ENCODE results near the gene EPG5. TPM values are rescaled to one million over a fixed set of nuclear protein-coding genes. Genes with fewer than 3 reads are reported as not detected.

EPG5 gene
- total RNA-seq, 2 experiments from 2014 or later: 23.1 to 23.9 TPM

DNA sequence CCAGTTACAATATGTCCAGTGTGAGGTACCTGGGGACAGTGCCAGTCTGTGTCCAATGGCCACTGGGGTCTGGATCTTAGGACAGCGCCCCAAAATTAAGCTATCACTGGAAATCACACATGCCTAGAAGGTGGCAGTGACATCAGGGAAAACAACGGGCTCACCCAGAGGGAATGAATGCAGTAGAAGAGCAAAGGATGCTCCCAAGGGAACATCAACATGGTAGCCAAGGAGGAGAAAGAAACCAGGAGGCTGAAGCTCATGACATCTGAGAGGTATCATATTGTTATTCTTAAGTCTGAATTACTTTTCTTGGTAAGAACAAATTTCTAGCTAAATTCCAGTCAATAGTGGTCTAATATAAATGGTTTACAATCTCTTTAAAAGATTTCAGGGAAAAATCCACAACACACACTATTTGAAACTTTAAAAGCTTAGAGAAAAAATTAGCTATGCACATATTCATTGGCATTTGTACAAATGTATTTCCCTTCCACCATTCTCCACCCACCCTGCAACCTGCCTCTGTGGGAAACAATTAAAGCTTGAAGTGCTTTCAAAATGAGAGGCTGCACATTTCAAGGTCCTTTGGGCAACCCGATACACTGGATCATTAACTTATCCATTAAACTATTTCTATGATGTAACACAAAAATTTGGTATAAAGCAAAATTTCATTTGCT lies 86.1 kb downstream of the EPG5 start:
- no peak overlapping the region for H3K4me3 Mint-ChIP-seq
- H3K36me3 Mint-ChIP-seq (ENCODE audit: low read depth): peaks cover 40% of the 10 kb centered on the region
- no peak overlapping the region for H3K27ac Mint-ChIP-seq
- peaks cover 8% of the 10 kb centered on the region for H3K4me1 Mint-ChIP-seq (ENCODE audit: low read depth)
- ATAC-seq (no peak), DNase-seq (no peak)
- ChIA-PET POLR2A (no interaction called here), CTCF (interaction anchor here (0.8 to 7.1 kb wide), 23 partner anchors 12 to 260 kb away, joined by 3 to 156 read pairs (median 8); partner anchors contain the start of gene SLC14A1)
- no peaks in the 10 kb centered on the region for H3K9me3 Mint-ChIP-seq (ENCODE audit: insufficient read depth)
- H3K27me3 Mint-ChIP-seq (ENCODE audit: low read depth): no peaks in the 10 kb centered on the region

DNA sequence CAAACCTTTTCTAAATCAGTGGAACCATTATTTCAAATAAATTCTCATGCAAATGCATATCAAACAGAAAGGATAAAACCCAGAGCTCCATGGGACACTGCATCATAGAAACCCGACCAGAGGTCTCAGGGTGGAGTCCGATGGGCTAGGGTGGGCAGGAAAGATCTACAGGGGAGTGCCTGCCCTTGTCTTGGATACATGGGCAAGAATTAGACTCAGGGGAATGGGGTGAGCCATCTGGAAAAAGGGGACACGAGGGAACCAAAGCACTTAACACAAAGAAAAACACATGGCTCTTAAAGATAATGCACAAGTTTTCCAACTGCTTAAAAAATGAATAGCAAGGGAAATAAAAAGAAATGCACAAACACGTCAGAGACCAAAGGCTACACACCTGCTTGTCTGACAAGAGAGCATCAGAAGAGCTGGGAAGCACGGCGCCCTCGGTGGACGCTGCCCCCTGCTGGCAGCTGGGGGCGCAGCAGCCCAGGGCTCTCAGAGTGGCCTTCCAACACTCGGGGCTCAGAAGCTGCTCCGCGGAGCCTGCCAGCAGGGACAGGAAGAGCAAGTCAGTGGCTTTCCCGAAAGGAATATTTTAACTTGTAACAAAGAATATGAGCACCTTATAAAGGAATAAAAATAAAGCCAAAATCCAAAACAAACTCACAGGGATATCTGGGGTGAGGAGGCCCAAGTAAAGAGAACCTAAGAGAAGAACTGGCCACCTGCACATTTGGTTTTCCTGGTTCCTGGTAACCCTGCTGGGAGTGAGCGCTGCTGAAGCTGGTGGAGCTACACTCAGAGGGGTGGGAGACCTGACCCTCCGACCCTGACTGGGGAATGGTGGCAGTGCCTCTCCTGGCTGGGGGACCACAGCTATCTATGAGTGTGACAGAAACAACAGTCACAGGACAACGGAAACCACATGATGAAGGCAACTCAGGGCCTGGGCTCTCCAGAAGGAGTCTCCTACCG lies 87.2 kb downstream of the EPG5 start:
- Mint-ChIP-seq H3K4me3 (no peak overlapping the region), H3K27me3 (ENCODE audit: low read depth) (no peaks in the 10 kb centered on the region), H3K9me3 (ENCODE audit: insufficient read depth) (peaks cover 6% of the 10 kb centered on the region), H3K27ac (peak overlapping the region; percentile 55), H3K4me1 (ENCODE audit: low read depth) (peaks cover 14% of the 10 kb centered on the region), H3K36me3 (ENCODE audit: low read depth) (peaks cover 46% of the 10 kb centered on the region)
- DNase-seq (peak; percentile 76), ATAC-seq (peak; percentile 91)
- ChIA-PET POLR2A (no interaction called here), CTCF (interaction anchor here (0.6 to 7.1 kb wide), 47 partner anchors 8 to 759 kb away, joined by 3 to 156 read pairs (median 5); partner anchors contain the start of gene SLC14A1)

DNA sequence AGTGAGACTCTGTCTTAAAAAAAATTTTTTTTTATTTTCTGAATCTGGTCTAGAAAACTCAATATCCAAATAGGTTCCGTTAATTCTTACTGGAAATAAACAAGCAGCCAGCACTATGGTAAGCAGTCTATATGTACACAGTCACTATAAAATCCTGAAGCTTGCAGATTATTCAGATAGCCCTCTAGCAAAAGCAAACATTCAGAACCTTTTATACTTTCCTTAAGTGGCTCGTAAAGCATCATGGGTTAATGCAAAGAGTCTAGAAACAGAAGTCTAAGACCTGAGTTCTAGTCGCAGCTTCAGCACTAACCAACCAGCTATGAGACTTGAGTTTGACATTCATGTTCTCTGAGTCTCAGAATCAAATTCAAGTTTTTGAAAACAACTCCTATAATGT lies 89.7 kb downstream of the EPG5 start:
- H3K27ac Mint-ChIP-seq: no peak overlapping the region
- H3K4me1 Mint-ChIP-seq (ENCODE audit: low read depth): peaks cover 32% of the 10 kb centered on the region
- ChIA-PET POLR2A (interaction anchor here (1.6 kb wide), 1 partner anchor 190 kb away, joined by 5 read pairs; no protein-coding TSS in a partner anchor), CTCF (interaction anchor here (1.5 to 7.1 kb wide), 6 partner anchors 38 to 214 kb away, joined by 3 to 156 read pairs (median 44); partner anchors contain the start of gene SLC14A1)
- H3K27me3 Mint-ChIP-seq (ENCODE audit: low read depth): no peaks in the 10 kb centered on the region
- H3K9me3 Mint-ChIP-seq (ENCODE audit: insufficient read depth): peaks cover 22% of the 10 kb centered on the region
- ATAC-seq (no peak), DNase-seq (no peak)
- H3K4me3 Mint-ChIP-seq: no peak overlapping the region
- peaks cover 62% of the 10 kb centered on the region for H3K36me3 Mint-ChIP-seq (ENCODE audit: low read depth)

DNA sequence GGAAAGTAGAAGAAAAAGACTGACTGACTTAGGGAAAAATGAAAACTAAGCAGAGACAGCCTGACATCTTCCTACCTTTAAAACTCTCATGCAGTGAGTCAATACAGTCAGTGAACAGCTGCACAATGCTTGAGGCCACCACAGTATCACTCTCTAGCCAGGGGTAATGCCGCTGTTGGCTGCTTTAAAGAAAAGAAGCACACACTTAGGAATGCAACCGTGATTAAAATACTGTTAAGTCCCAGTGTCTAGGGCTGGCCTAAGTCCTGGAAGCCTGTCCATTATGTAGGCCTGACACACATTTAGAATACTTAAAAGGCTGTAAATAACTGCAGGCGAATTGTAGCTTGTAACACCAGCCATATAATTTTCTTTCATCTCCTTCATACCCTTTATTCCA lies 91.0 kb downstream of the EPG5 start:
- H3K27ac Mint-ChIP-seq: no peak overlapping the region
- peaks cover 22% of the 10 kb centered on the region for H3K9me3 Mint-ChIP-seq (ENCODE audit: insufficient read depth)
- ATAC-seq: no peak
- peaks cover 32% of the 10 kb centered on the region for H3K4me1 Mint-ChIP-seq (ENCODE audit: low read depth)
- DNase-seq: no peak
- peaks cover 68% of the 10 kb centered on the region for H3K36me3 Mint-ChIP-seq (ENCODE audit: low read depth)
- ChIA-PET CTCF (interaction anchor here (1.5 to 7.1 kb wide), 3 partner anchors 68 to 212 kb away, joined by 3 to 156 read pairs (median 95); partner anchors contain the start of gene SLC14A1), POLR2A (interaction anchor here (1.6 kb wide), 1 partner anchor 188 kb away, joined by 5 read pairs; no protein-coding TSS in a partner anchor)
- no peak overlapping the region for H3K4me3 Mint-ChIP-seq
- H3K27me3 Mint-ChIP-seq (ENCODE audit: low read depth): no peaks in the 10 kb centered on the region

DNA sequence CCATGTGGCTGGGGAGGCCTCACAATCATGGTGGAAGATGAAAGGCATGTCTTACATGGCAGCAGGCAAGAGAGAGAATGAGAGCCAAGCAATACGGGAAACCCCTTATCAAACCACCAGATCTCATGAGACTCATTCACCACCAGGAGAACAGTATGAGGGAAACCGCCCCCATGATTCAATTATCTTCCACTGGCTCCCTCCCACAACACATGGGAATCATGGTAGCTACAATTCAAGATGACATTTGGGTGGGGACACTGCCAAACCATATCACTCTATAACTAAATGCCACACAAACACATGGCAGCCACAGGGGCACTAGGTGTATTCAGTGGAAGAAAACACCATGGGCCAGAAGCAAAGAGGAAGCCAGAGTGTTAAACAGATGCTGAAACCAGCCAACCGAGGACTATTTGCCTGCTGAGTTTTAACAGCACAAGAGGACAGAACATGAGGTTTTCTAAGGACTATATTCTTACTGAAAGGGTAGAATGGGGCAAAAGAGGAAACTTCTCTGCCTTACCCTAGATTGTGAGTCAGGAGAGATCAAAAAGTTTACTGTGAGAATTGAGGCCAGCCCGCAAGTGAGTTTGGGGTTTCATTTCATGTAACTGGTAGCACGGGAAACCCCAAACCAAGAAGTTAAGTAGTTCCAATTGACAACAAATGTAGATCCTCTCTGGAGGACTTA lies 92.5 kb downstream of the EPG5 start:
- Mint-ChIP-seq H3K27me3 (ENCODE audit: low read depth) (no peaks in the 10 kb centered on the region), H3K27ac (peak overlapping the region; percentile 80), H3K9me3 (ENCODE audit: insufficient read depth) (peaks cover 22% of the 10 kb centered on the region), H3K4me1 (ENCODE audit: low read depth) (peaks cover 27% of the 10 kb centered on the region), H3K36me3 (ENCODE audit: low read depth) (peaks cover 72% of the 10 kb centered on the region), H3K4me3 (peak overlapping the region; percentile 2)
- ATAC-seq: peak; percentile 88
- peak; percentile 81 for DNase-seq
- ChIA-PET POLR2A (no interaction called here), CTCF (interaction anchor here (0.6 to 1.8 kb wide), 4 partner anchors 34 to 208 kb away, joined by 3 to 7 read pairs (median 4); no protein-coding TSS in a partner anchor)

DNA sequence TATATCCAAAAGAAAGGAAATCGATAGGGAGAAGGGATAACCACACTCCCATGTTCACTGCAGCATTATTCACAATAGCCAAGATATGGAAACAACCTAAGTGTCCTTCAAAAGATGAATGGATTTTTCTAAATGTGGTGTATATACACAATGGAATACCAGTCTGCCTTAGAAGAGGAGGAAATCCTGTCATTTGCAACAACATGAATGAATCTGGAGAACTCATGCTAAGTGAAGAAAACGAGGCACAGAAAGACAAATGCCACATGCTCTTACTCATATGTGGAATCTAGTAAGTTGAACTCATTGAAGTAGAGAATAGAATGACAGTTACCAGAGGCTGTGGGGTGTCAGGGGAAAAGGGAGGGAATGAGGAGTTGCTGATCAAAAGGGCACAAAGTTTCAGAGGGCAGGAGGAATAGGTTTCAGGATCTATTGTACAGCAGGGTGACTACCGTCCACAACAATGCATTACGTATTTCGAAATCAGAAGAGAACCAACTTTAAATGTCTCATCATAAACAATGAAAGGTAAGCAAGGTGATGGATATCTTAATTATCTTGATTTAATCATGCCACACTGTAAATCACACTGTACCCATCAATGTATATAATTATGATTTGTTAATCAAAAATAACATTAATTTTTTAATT lies 95.6 kb downstream of the EPG5 start:
- ATAC-seq: no peak
- Mint-ChIP-seq H3K9me3 (ENCODE audit: insufficient read depth) (peaks cover 22% of the 10 kb centered on the region), H3K27me3 (ENCODE audit: low read depth) (no peaks in the 10 kb centered on the region), H3K4me1 (ENCODE audit: low read depth) (peaks cover 24% of the 10 kb centered on the region), H3K36me3 (ENCODE audit: low read depth) (peaks cover 83% of the 10 kb centered on the region), H3K27ac (no peak overlapping the region), H3K4me3 (no peak overlapping the region)
- no peak for DNase-seq
- CTCF ChIA-PET: interaction anchor here (1.2 kb wide), 1 partner anchor 205 kb away, joined by 4 read pairs; no protein-coding TSS in a partner anchor
- POLR2A ChIA-PET: no interaction called here

DNA sequence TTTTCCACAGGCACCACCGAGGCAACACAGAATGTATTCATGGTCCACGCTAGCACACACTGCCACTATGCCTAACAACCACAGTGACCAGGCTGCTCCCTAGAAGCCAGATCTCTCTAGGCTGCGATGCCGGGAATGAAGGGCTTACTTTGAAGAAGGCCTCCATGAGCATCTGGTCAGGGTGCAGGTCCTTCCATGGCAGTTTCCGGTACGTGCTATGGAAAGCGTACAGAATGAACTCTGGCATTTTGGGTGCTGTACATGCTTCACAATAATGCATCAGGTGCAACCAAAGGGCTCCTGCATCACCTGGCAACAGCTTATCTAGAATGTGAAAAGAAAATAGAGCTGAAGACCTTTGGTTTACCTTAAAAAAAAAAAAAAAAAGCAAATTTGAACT lies 96.7 kb downstream of the EPG5 start:
- CTCF ChIA-PET: interaction anchor here (1.2 to 3.5 kb wide), 2 partner anchors 9 to 204 kb away, joined by 4 to 25 read pairs; no protein-coding TSS in a partner anchor

DNA sequence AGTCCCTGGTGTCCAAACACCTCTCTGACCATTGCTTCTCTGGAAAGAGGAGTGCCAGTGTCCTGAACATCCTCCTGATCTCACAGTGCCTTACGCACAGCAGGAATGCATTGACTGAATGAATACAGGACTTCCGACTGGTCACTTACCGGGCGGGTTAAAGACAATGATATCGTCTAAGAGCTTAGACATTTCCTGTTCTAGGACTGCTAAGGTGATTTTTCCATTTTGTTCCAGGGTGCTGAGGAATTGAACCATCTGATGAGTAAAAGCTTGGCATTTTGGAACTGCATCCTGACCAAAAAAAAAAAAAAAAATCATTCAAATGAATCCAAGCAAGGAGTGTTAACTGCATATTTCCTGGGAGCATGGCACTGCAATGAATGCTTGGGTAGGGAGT lies 101.7 kb downstream of the EPG5 start:
- Mint-ChIP-seq H3K4me1 (ENCODE audit: low read depth) (no peaks in the 10 kb centered on the region), H3K27ac (no peak overlapping the region), H3K27me3 (ENCODE audit: low read depth) (no peaks in the 10 kb centered on the region), H3K36me3 (ENCODE audit: low read depth) (peaks cover 64% of the 10 kb centered on the region), H3K4me3 (no peak overlapping the region), H3K9me3 (ENCODE audit: insufficient read depth) (no peaks in the 10 kb centered on the region)
- ChIA-PET POLR2A (no interaction called here), CTCF (no interaction called here)
- DNase-seq: no peak
- ATAC-seq: no peak

More for the DNA sequence above, 96.7 kb downstream of the EPG5 start:
- peaks cover 85% of the 10 kb centered on the region for H3K36me3 Mint-ChIP-seq (ENCODE audit: low read depth)
- no peak for ATAC-seq
- H3K27ac Mint-ChIP-seq: no peak overlapping the region
- no peaks in the 10 kb centered on the region for H3K27me3 Mint-ChIP-seq (ENCODE audit: low read depth)
- POLR2A ChIA-PET: interaction anchor here (0.7 kb wide), 1 partner anchor 50 kb away, joined by 4 read pairs; no protein-coding TSS in a partner anchor
- no peak for DNase-seq
- peaks cover 22% of the 10 kb centered on the region for H3K4me1 Mint-ChIP-seq (ENCODE audit: low read depth)
- peaks cover 20% of the 10 kb centered on the region for H3K9me3 Mint-ChIP-seq (ENCODE audit: insufficient read depth)
- no peak overlapping the region for H3K4me3 Mint-ChIP-seq

DNA sequence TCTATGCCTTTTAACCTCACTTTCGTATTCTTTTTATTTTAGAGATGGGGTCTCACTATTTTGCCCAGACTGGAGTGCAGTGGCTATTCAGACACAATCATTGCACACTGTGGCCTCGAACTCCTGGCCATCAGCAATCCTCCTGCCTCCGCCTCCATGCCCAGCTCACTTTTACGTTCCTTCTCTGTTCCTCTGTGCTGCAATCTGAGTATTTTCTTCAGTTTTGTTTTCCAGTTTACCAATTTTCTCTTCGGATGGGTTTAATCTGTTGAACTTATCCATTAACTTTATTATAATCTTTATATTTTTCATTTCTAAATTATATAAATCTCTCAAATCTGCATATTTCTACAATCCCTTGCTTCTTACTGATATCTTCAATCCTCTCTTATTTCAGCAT lies 103.0 kb downstream of the EPG5 start:
- POLR2A ChIA-PET: no interaction called here

DNA sequence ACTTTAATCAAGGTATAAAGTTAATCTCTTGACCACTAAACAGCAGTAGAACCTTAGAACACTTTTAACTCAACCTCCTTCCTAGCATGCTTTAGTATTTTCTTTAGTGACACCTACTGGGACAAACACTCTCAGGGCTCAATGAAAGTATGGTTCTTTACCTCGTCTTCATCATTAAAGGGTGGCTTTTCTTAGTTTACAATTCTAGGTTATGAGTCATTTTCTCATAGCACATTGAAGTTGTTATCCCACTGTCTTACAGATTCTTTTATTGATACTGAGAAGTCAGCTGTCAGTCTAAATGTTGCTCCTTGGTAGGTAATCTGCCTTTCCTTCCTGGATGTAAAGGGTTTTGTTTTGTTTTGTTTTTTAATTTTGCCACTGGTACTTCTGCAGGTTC lies 103.7 kb downstream of the EPG5 start:
- H3K9me3 Mint-ChIP-seq (ENCODE audit: insufficient read depth): no peaks in the 10 kb centered on the region

More for the DNA sequence above, 103.0 kb downstream of the EPG5 start:
- Mint-ChIP-seq H3K27ac (no peak overlapping the region), H3K27me3 (ENCODE audit: low read depth) (no peaks in the 10 kb centered on the region), H3K9me3 (ENCODE audit: insufficient read depth) (no peaks in the 10 kb centered on the region), H3K4me3 (no peak overlapping the region), H3K36me3 (ENCODE audit: low read depth) (peaks cover 62% of the 10 kb centered on the region), H3K4me1 (ENCODE audit: low read depth) (no peaks in the 10 kb centered on the region)
- DNase-seq: no peak
- ATAC-seq: no peak
- CTCF ChIA-PET: no interaction called here

DNA sequence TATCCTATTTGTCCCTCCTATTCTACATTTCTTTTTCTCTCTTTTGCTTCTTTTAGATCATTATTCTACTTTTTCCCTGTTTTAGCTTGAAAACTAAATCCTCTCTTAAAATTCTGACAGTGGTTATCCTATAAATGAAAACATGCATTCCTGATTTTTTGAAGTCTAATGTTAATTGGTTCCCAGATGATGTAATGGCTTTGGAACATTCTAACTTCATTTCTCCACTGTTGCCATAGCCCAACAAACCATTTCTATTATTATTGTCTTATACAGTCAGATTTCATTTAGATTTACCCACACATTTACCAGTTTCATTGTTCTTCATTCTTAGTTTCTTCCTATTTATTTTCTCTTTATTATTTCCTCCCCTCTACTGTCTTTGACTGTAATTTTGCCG lies 105.2 kb downstream of the EPG5 start:
- ChIA-PET POLR2A (no interaction called here), CTCF (interaction anchor here (2.2 kb wide), 1 partner anchor 18 kb away, joined by 7 read pairs; no protein-coding TSS in a partner anchor)
- no peak overlapping the region for H3K4me3 Mint-ChIP-seq
- no peaks in the 10 kb centered on the region for H3K9me3 Mint-ChIP-seq (ENCODE audit: insufficient read depth)
- H3K36me3 Mint-ChIP-seq (ENCODE audit: low read depth): peaks cover 63% of the 10 kb centered on the region
- ATAC-seq: no peak
- no peak overlapping the region for H3K27ac Mint-ChIP-seq
- H3K4me1 Mint-ChIP-seq (ENCODE audit: low read depth): no peaks in the 10 kb centered on the region
- no peaks in the 10 kb centered on the region for H3K27me3 Mint-ChIP-seq (ENCODE audit: low read depth)
- DNase-seq: no peak

More for the DNA sequence above, 103.7 kb downstream of the EPG5 start:
- Mint-ChIP-seq H3K27ac (no peak overlapping the region), H3K4me3 (no peak overlapping the region), H3K4me1 (ENCODE audit: low read depth) (no peaks in the 10 kb centered on the region), H3K27me3 (ENCODE audit: low read depth) (no peaks in the 10 kb centered on the region), H3K36me3 (ENCODE audit: low read depth) (peaks cover 65% of the 10 kb centered on the region)
- DNase-seq (no peak), ATAC-seq (no peak)
- ChIA-PET POLR2A (no interaction called here), CTCF (interaction anchor here (0.6 to 2.2 kb wide), 3 partner anchors 16 to 106 kb away, joined by 3 to 7 read pairs (median 4); no protein-coding TSS in a partner anchor)
